HCT116 (cell line): ENCODE measurements around the gene IL22RA2. TPM values are rescaled to one million over a fixed set of nuclear protein-coding genes. Genes with fewer than 3 reads are reported as not detected.

Source experiments
- ATAC-seq: fragments of 200-7000 bp; cut with Tn5 transposase; 2 replicates; pipeline ENCODE4 v1.9.1; 2020; ENCODE audit warnings: mild to moderate bottlenecking, moderate library complexity
- BruUV-seq: library from RNA; stranded (reverse); fragments of 400-500 nt; replicated peaks from 2 replicates; lab custom pipeline; 2021; lab: Mats Ljungman, UMichigan
- CTCF ChIA-PET: fragments of 300-600 bp; sonication (Branson Sonifier 250); formaldehyde crosslinking; loops from one replicate; lab custom pipeline; 2021; ENCODE audit warnings: antibody characterized with exemption; lab: Charles Lee
- POLR2A ChIA-PET: fragments of 300-600, 350-600 bp; sonication (Branson Sonifier 250); formaldehyde crosslinking; loops from one replicate; lab custom pipeline; 2021; ENCODE audit warnings: antibody characterized with exemption; lab: Charles Lee
- RAD21 ChIA-PET, 2 experiments: fragments of 300-600 bp; sonication (Branson Sonifier 250); formaldehyde crosslinking; loops; one replicate each; lab custom pipeline; 2023; ENCODE audit warnings: low total read pairs in 2 of 2; ENCODE audit not compliant: uncharacterized antibody in 2 of 2, unreplicated experiment in 2 of 2, low non-redundant PET in 1 of 2; lab: Charles Lee
- DNase-seq: peaks from one replicate; pipeline ENCODE4 v3.0.0-alpha.2; 2010; ENCODE audit warnings: low read depth, low spot score
- H2AFZ ChIP-seq: fragments of 200-600 bp; shearing (Covaris generic), sonication (generic); 2 replicates; pipeline ENCODE4 v1.6.1; 2017; ENCODE audit warnings: low read depth, mixed run types, mixed read lengths, antibody characterized with exemption, low read length; ENCODE audit not compliant: poor library complexity, severe bottlenecking
- H3K27ac ChIP-seq: 2 replicates; pipeline ENCODE4 v1.5.1; 2012; ENCODE audit warnings: low read depth, low read length
- H3K27me3 ChIP-seq: fragments of 200-600 bp; sonication (generic); 2 replicates; pipeline ENCODE4 v1.6.1; 2016; ENCODE audit warnings: mixed run types, low read length, mixed read lengths; ENCODE audit not compliant: insufficient read depth
- H3K36me3 ChIP-seq, 2 experiments: fragments of 200-500 bp in 1 of 2; fragments of 200-600 bp in 1 of 2; sonication (Bioruptor generic) in 1 of 2; sonication (generic) in 1 of 2; 2 replicates each; pipeline versions ENCODE4 v1.5.1 to v1.6.1; 2014 to 2016; ENCODE audit warnings: low read length in 2 of 2, inconsistent platforms in 1 of 2, mixed read lengths in 1 of 2, mixed run types in 1 of 2; ENCODE audit not compliant: insufficient read depth in 2 of 2, control insufficient read depth in 1 of 2
- H3K4me1 ChIP-seq, 2 experiments: fragments of 200-600 bp in 1 of 2; sonication (generic) in 1 of 2; 2 replicates each; pipeline versions ENCODE4 v1.5.1 to v1.6.1; 2012 to 2017; ENCODE audit warnings: low read length in 2 of 2, inconsistent platforms in 1 of 2, mild to moderate bottlenecking in 1 of 2, mixed read lengths in 1 of 2, mixed run types in 1 of 2, moderate library complexity in 1 of 2; ENCODE audit not compliant: insufficient read depth in 2 of 2, control insufficient read depth in 1 of 2
- H3K4me2 ChIP-seq: fragments of 200-600 bp; sonication (generic); 2 replicates; pipeline ENCODE4 v1.6.1; 2017; ENCODE audit warnings: mixed run types, low read length, mixed read lengths
- H3K4me3 ChIP-seq, 2 experiments: fragments of 200-600 bp in 1 of 2; sonication (generic) in 1 of 2; replicated peaks in 1 of 2; 2 replicates each; pipeline ENCODE4 v1.5.1; 2011 to 2016; ENCODE audit warnings: low read length in 2 of 2, control low read depth in 1 of 2, low read depth in 1 of 2, mild to moderate bottlenecking in 1 of 2, mixed read lengths in 1 of 2, mixed run types in 1 of 2
- H3K79me2 ChIP-seq: fragments of 200-600 bp; sonication (generic); 2 replicates; pipeline ENCODE4 v1.6.1; 2017; ENCODE audit warnings: mild to moderate bottlenecking, mixed run types, low read length, moderate library complexity, mixed read lengths; ENCODE audit not compliant: insufficient read depth
- H3K9ac ChIP-seq: fragments of 200-600 bp; sonication (generic); 2 replicates; pipeline ENCODE4 v1.6.1; 2016; ENCODE audit warnings: low read length, mixed read lengths
- H3K9me2 ChIP-seq: fragments of 200-600 bp; sonication (generic), shearing (Covaris generic); 2 replicates; pipeline ENCODE4 v1.6.1; 2017; ENCODE audit warnings: mixed run types, mild to moderate bottlenecking, moderate library complexity; ENCODE audit not compliant: insufficient read depth
- H3K9me3 ChIP-seq, 2 experiments: fragments of 200-500 bp in 1 of 2; fragments of 200-600 bp in 1 of 2; sonication (Bioruptor generic) in 1 of 2; sonication (generic) in 1 of 2; 2 replicates each; pipeline ENCODE4 v1.6.1; 2014 to 2017; ENCODE audit warnings: low read length in 2 of 2, mixed read lengths in 2 of 2, inconsistent platforms in 1 of 2, low read depth in 1 of 2, mild to moderate bottlenecking in 1 of 2, mixed run types in 1 of 2, moderate library complexity in 1 of 2; ENCODE audit not compliant: control insufficient read depth in 1 of 2, insufficient read depth in 1 of 2
- H4K20me1 ChIP-seq: fragments of 200-600 bp; sonication (generic), shearing (Covaris generic); 2 replicates; pipeline ENCODE4 v1.6.1; 2017; ENCODE audit warnings: mixed run types, mild to moderate bottlenecking, moderate library complexity; ENCODE audit not compliant: insufficient read depth
- CBX3 ChIP-seq: IDR thresholded peaks from 2 replicates; pipeline ENCODE4 v1.6.1; 2012; ENCODE audit warnings: low read depth
- CEBPB ChIP-seq: IDR thresholded peaks from 2 replicates; pipeline ENCODE4 v1.6.1; 2012; ENCODE audit warnings: low read depth
- EGR1 ChIP-seq: IDR thresholded peaks from 2 replicates; pipeline ENCODE4 v1.6.1; 2012; ENCODE audit warnings: low read depth
- EZH2phosphoT487 ChIP-seq: fragments of 200-600 bp; IDR thresholded peaks from 2 replicates; pipeline ENCODE4 v1.6.1; 2018; ENCODE audit warnings: antibody characterized with exemption, borderline replicate concordance
- POLR2AphosphoS5 ChIP-seq: IDR thresholded peaks from 2 replicates; pipeline ENCODE4 v1.6.1; 2011; ENCODE audit warnings: mild to moderate bottlenecking, low read depth, low read length, moderate library complexity
- intact Hi-C: fragments of 100-400 bp; cut with micrococcal nuclease; formaldehyde crosslinking; loops from 2 replicates; pipeline ENCODE4 v1.10.0; 2022
- total RNA-seq: library from RNA; stranded (reverse); gene quantifications from one replicate; pipeline ENCODE4 v1.2.1, GENCODE V29; 2021; ENCODE audit not compliant: unreplicated experiment
- TF ChIP-seq, protein P1 (sequence below): IDR thresholded peaks from 2 replicates; pipeline ENCODE4 v1.6.1; 2011; ENCODE audit warnings: mild to moderate bottlenecking, low read length, moderate library complexity; ENCODE audit not compliant: insufficient replicate concordance; ENCODE audit errors: extremely low read depth

Gene IL22RA2
- total RNA-seq, 1 experiment from 2014 or later = not detected

DNA sequence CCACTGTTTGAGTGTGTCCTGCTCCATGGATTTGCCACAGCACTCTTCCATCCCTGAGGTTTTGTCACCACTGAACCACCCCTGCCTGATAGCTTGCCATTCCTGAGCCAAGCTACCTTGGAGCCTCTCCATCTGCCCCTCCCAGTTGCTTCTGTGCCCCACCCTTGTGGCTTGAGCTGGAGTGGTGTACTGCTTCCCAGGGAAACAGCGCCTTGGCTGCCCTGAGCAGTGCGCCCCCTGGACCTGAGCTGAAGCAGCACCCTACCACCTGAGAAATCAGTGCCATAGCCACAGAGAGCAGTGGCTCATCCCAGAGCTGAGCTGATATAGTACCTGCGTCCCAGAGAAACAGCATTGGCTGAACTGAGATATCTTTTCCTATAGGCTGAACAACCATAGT, 40.3 kb downstream of the IL22RA2 start (continued):
- TF ChIP-seq POLR2AphosphoS5 (no peak), CEBPB (no peak), CBX3 (no peak), EGR1 (no peak), EZH2phosphoT487 (no peak)

GRCh38 chr6:137126875-137127485, 46.5 kb downstream of the IL22RA2 start:
- ChIA-PET POLR2A (no interaction called here), RAD21 (no interaction called here), CTCF (no interaction called here)
- intact Hi-C loops = no loop called here
- Histone ChIP-seq H3K9me2 (no peaks in the 10 kb centered on the region), H2AFZ (no peak overlapping the region), H3K27ac (no peak overlapping the region), H3K4me1 (no peaks in the 10 kb centered on the region), H4K20me1 (no peaks in the 10 kb centered on the region), H3K9me3 (no peaks in the 10 kb centered on the region), H3K4me2 (no peak overlapping the region), H3K27me3 (no peaks in the 10 kb centered on the region), H3K9ac (no peak overlapping the region), H3K36me3 (no peaks in the 10 kb centered on the region), H3K4me3 (no peak overlapping the region), H3K79me2 (no peaks in the 10 kb centered on the region)
- no peak for DNase-seq
- no TSS peak for BruUV-seq
- no peak for TF ChIP-seq CEBPB
- no peak for TF ChIP-seq CBX3
- TF ChIP-seq, protein P1, sequence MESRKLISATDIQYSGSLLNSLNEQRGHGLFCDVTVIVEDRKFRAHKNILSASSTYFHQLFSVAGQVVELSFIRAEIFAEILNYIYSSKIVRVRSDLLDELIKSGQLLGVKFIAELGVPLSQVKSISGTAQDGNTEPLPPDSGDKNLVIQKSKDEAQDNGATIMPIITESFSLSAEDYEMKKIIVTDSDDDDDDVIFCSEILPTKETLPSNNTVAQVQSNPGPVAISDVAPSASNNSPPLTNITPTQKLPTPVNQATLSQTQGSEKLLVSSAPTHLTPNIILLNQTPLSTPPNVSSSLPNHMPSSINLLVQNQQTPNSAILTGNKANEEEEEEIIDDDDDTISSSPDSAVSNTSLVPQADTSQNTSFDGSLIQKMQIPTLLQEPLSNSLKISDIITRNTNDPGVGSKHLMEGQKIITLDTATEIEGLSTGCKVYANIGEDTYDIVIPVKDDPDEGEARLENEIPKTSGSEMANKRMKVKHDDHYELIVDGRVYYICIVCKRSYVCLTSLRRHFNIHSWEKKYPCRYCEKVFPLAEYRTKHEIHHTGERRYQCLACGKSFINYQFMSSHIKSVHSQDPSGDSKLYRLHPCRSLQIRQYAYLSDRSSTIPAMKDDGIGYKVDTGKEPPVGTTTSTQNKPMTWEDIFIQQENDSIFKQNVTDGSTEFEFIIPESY = no peak
- no peak for ATAC-seq
